MM.1S (cell line): ENCODE data around the gene CNEP1R1.

Experiments
- DNase-seq: peaks from one replicate; pipeline ENCODE4 v3.0.0-alpha.2; 2015
- H2AFZ ChIP-seq: fragments of 300-600 bp; sonication (generic); 2 replicates; pipeline ENCODE4 v1.6.0; 2016; ENCODE audit warnings: antibody characterized with exemption, low read length
- H3F3A ChIP-seq: fragments of 300-600 bp; sonication (generic); 2 replicates; pipeline ENCODE4 v1.6.1; 2016; ENCODE audit warnings: mild to moderate bottlenecking, antibody characterized with exemption, low read length, moderate library complexity, mixed read lengths; ENCODE audit not compliant: insufficient read depth
- H3K27ac ChIP-seq: fragments of 300-600 bp; sonication (generic); 2 replicates; pipeline ENCODE4 v1.5.1; 2016; ENCODE audit warnings: mild to moderate bottlenecking, low read length
- H3K27me3 ChIP-seq: fragments of 300-600 bp; sonication (generic); replicated peaks from 2 replicates; pipeline ENCODE4 v1.6.0; 2016; ENCODE audit warnings: low read length; ENCODE audit not compliant: insufficient read depth
- H3K36me3 ChIP-seq: fragments of 300-600 bp; sonication (generic); replicated peaks from 2 replicates; pipeline ENCODE4 v1.6.1; 2016; ENCODE audit warnings: mild to moderate bottlenecking, low read length, mixed read lengths; ENCODE audit not compliant: insufficient read depth
- H3K4me1 ChIP-seq: fragments of 300-600 bp; sonication (generic); 2 replicates; pipeline ENCODE4 v1.6.1; 2016; ENCODE audit warnings: low read length, mixed read lengths
- H3K4me2 ChIP-seq: fragments of 300-600 bp; sonication (generic); 2 replicates; pipeline ENCODE4 v1.6.0; 2016; ENCODE audit warnings: low read depth, low read length
- H3K4me3 ChIP-seq: fragments of 300-600 bp; sonication (generic); 2 replicates; pipeline ENCODE4 v1.5.1; 2016; ENCODE audit warnings: low read length, mixed read lengths
- H3K79me2 ChIP-seq: fragments of 300-600 bp; sonication (generic); 2 replicates; pipeline ENCODE4 v1.6.1; 2016; ENCODE audit warnings: mixed run types, low read length, mixed read lengths
- H3K9ac ChIP-seq: fragments of 300-600 bp; sonication (generic); 2 replicates; pipeline ENCODE4 v1.6.1; 2016; ENCODE audit warnings: low read length, mixed read lengths
- H3K9me2 ChIP-seq: fragments of 300-600 bp; sonication (generic); replicated peaks from 2 replicates; pipeline ENCODE4 v1.6.1; 2016; ENCODE audit warnings: mild to moderate bottlenecking, low read length, mixed read lengths; ENCODE audit not compliant: insufficient read depth
- H3K9me3 ChIP-seq: fragments of 300-600 bp; sonication (generic); replicated peaks from 2 replicates; pipeline ENCODE4 v1.6.1; 2016; ENCODE audit warnings: mild to moderate bottlenecking, low read length, mixed read lengths; ENCODE audit not compliant: insufficient read depth
- H4K20me1 ChIP-seq: fragments of 300-600 bp; sonication (generic); 2 replicates; pipeline ENCODE4 v1.6.1; 2016; ENCODE audit warnings: mild to moderate bottlenecking, low read length, moderate library complexity, mixed read lengths; ENCODE audit not compliant: insufficient read depth
- CTCF ChIP-seq: fragments of 300-600 bp; sonication (generic); IDR thresholded peaks from 2 replicates; pipeline ENCODE4 v1.5.1; 2016; ENCODE audit warnings: antibody characterized with exemption, low read length, mixed read lengths
- EZH2 ChIP-seq: fragments of 300-600 bp; sonication (generic); optimal IDR thresholded peaks from 2 replicates; pipeline ENCODE3; 2017; ENCODE audit warnings: low read depth, mild to moderate bottlenecking, antibody characterized with exemption, low read length, mixed read lengths
- EZH2phosphoT487 ChIP-seq: fragments of 300-600 bp; sonication (generic); IDR thresholded peaks from 2 replicates; pipeline ENCODE4 v1.6.1; 2018; ENCODE audit warnings: antibody characterized with exemption, low read length

Gene CNEP1R1

GRCh38 chr16:50069060-50069459 is 44.0 kb downstream of the CNEP1R1 start:
- H3K4me2 ChIP-seq, result peak overlapping the region; percentile 97
- peaks cover 26% of the 10 kb centered on the region for H3F3A ChIP-seq
- no peaks in the 10 kb centered on the region for H4K20me1 ChIP-seq

GRCh38 chr16:50071075-50071671 is 46.1 kb downstream of the CNEP1R1 start:
- Histone ChIP-seq H3K4me1 (peaks cover 20% of the 10 kb centered on the region), H3K9me2 (no peaks in the 10 kb centered on the region), H2AFZ (no peak overlapping the region), H3K79me2 (peaks cover 65% of the 10 kb centered on the region), H3K4me3 (no peak overlapping the region), H3K36me3 (peaks cover 4% of the 10 kb centered on the region; the same call in 1 of the 2 replicates), H3K4me2 (no peak overlapping the region), H3K9ac (no peak overlapping the region), H3F3A (peaks cover 24% of the 10 kb centered on the region), H4K20me1 (no peaks in the 10 kb centered on the region), H3K9me3 (no peaks in the 10 kb centered on the region), H3K27ac (no peak overlapping the region), H3K27me3 (no peaks in the 10 kb centered on the region)
- no peak for TF ChIP-seq EZH2
- DNase-seq, result no peak

More at GRCh38 chr16:50069060-50069459, 44.0 kb downstream of the CNEP1R1 start:
- no peaks in the 10 kb centered on the region for H3K9me3 ChIP-seq
- H3K9ac ChIP-seq, result peak overlapping the region; percentile 28; the same call in 1 of the 2 replicates
- peak overlapping the region; percentile 24 for H3K4me3 ChIP-seq
- peaks cover 20% of the 10 kb centered on the region for H3K4me1 ChIP-seq
- DNase-seq, result no peak
- H3K27ac ChIP-seq, result peak overlapping the region; percentile 64; the same call in 1 of the 2 replicates
- TF ChIP-seq CTCF (no peak), EZH2phosphoT487 (no peak), EZH2 (no peak)
- H3K79me2 ChIP-seq, result peaks cover 65% of the 10 kb centered on the region
- no peaks in the 10 kb centered on the region for H3K9me2 ChIP-seq
- H3K27me3 ChIP-seq, result no peaks in the 10 kb centered on the region
- peaks cover 4% of the 10 kb centered on the region; the same call in 1 of the 2 replicates for H3K36me3 ChIP-seq
- H2AFZ ChIP-seq, result no peak overlapping the region

- Histone ChIP-seq H3K79me2 (peaks cover 51% of the 10 kb centered on the region), H3K4me3 (no peak overlapping the region), H3K9ac (no peak overlapping the region), H3K4me2 (no peak overlapping the region), H3K4me1 (peaks cover 18% of the 10 kb centered on the region), H3K27me3 (no peaks in the 10 kb centered on the region), H3F3A (peaks cover 14% of the 10 kb centered on the region), H3K27ac (no peak overlapping the region), H3K9me3 (no peaks in the 10 kb centered on the region), H2AFZ (no peak overlapping the region), H3K36me3 (peaks cover 4% of the 10 kb centered on the region; the same call in 1 of the 2 replicates), H4K20me1 (no peaks in the 10 kb centered on the region), H3K9me2 (no peaks in the 10 kb centered on the region)
- DNase-seq, result no peak
- TF ChIP-seq EZH2 (no peak), EZH2phosphoT487 (no peak), CTCF (no peak)
Observed at GRCh38 chr16:50072730-50073129, 47.7 kb downstream of the CNEP1R1 start.
